PFSK-1 (cell line): Measurements from ENCODE around the gene C10orf71.

Source experiments
- FOXP2 ChIP-seq: optimal IDR thresholded peaks from 2 replicates; pipeline ENCODE3; 2011; ENCODE audit warnings: borderline replicate concordance, control low read depth, inconsistent platforms; ENCODE audit not compliant: insufficient read depth; ENCODE audit errors: extremely low read length, extremely low read depth
- POLR2AphosphoS5 ChIP-seq: IDR thresholded peaks from 2 replicates; pipeline ENCODE4 v1.6.1; 2012; ENCODE audit warnings: low read depth, mild to moderate bottlenecking, control low read depth, low read length, moderate library complexity
- REST ChIP-seq, 2 experiments: IDR thresholded peaks; 2 replicates each; pipeline versions ENCODE4 v1.6.1 to v1.8.0; 2011 to 2012; ENCODE audit warnings: low read depth in 2 of 2, low read length in 2 of 2, control low read depth in 1 of 2, inconsistent platforms in 1 of 2, mild to moderate bottlenecking in 1 of 2, moderate library complexity in 1 of 2; ENCODE audit not compliant: insufficient read depth in 1 of 2
- SIN3A ChIP-seq: IDR thresholded peaks from 2 replicates; pipeline ENCODE4 v1.6.1; 2012; ENCODE audit warnings: mild to moderate bottlenecking, low read length, moderate library complexity, borderline replicate concordance; ENCODE audit not compliant: insufficient read depth
- TAF1 ChIP-seq: IDR thresholded peaks from 2 replicates; pipeline ENCODE4 v1.6.1; 2012; ENCODE audit warnings: low read length, control low read depth, borderline replicate concordance; ENCODE audit not compliant: insufficient read depth

C10orf71 gene

GRCh38 chr10:49284356-49284755 is 14.6 kb upstream of the C10orf71 start:
- no peak for TF ChIP-seq POLR2AphosphoS5
- TF ChIP-seq SIN3A, result no peak
- no peak for TF ChIP-seq FOXP2
- no peak for TF ChIP-seq TAF1
- no peak for TF ChIP-seq REST (IDR thresholded peaks at IDR 0.05; ENCODE audit: insufficient read depth in 1 of 2, low read depth in 2 of 2, low read length in 2 of 2)

DNA sequence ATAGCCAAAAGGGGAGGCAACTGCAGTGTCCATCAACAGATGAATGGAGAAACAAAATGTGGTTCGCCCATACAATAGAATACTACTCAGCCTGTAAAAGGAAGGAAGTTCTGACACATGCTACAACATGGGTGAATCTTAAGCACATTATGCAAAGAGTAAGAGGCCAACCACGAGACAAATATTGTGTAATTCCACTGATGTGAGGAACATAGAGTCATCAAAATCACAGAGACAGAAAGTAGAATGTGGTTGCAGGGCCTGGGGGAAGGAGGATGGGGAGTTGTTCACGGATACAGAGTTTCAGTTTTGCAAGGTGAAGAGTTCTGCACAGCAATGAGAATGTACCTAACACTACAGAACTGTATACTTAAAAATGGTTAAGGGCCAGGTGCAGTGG is 13.7 kb upstream of the C10orf71 start:
- TF ChIP-seq TAF1 (no peak), FOXP2 (no peak), POLR2AphosphoS5 (no peak), SIN3A (no peak), REST (IDR thresholded peaks at IDR 0.05; ENCODE audit: insufficient read depth in 1 of 2, low read depth in 2 of 2, low read length in 2 of 2) (no peak)

- no peak for TF ChIP-seq REST (IDR thresholded peaks at IDR 0.05; ENCODE audit: insufficient read depth in 1 of 2, low read depth in 2 of 2, low read length in 2 of 2)
- no peak for TF ChIP-seq SIN3A
- no peak for TF ChIP-seq TAF1
- TF ChIP-seq POLR2AphosphoS5, result no peak
- TF ChIP-seq FOXP2, result no peak
These were observed 12.3 kb upstream of the C10orf71 start for GRCh38 chr10:49286686-49287085.

DNA sequence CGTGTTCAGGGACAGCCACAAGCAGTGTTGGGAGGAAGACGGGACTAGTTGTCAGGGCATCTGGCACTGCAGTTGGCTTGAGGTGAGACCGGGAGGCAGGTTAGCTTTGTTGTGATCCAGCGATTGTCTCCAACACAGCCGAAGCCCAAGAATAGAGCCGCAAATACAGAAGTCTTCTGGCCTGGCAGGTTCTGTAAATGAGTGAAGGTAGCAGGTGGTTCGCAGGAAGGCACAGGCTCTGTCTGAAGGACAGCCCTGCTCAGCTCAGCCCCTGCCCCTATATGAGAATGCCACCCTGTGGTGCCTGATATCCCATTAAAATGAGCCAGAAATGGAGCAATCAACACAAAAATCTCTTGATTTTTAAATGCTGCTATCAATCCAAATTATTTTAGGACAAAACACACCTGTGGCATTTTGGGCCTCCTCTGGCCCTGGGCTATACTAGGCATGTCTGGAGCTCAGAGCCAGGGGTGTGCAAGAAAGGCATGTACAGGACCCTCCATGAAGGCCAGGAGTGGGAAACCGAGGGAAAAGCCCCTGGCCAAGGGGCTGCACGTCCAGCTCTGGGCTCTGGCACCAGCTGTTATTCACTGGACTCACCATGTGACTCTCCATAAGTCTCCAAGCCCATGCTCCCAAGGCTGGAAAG is 11.2 kb upstream of the C10orf71 start:
- TF ChIP-seq SIN3A (no peak), TAF1 (no peak), REST (IDR thresholded peaks at IDR 0.05; ENCODE audit: insufficient read depth in 1 of 2, low read depth in 2 of 2, low read length in 2 of 2) (no peak), POLR2AphosphoS5 (no peak), FOXP2 (no peak)
